Parathyroid adenoma (tissue), 2 donors: ENCODE data around the gene UBASH3A.
A peak's percentile ranks its signal among the peaks of the same experiment; 100 is the strongest.

Source experiments
- H2AFZ ChIP-seq: fragments of 300-600 bp; sonication (generic); one replicate; pipeline ENCODE4 v1.7.0; 2017; ENCODE audit warnings: antibody characterized with exemption, mild to moderate bottlenecking
- H3K27ac ChIP-seq: fragments of 300-600 bp; sonication (generic); one replicate; pipeline ENCODE4 v1.7.0; 2017
- H3K27me3 ChIP-seq: fragments of 300-600 bp; sonication (generic); one replicate; pipeline ENCODE4 v1.7.0; 2017; ENCODE audit warnings: low read length; ENCODE audit not compliant: control insufficient read depth, insufficient read depth
- H3K36me3 ChIP-seq: fragments of 300-600 bp; sonication (generic); one replicate; pipeline ENCODE4 v1.7.0; 2017; ENCODE audit warnings: low read length; ENCODE audit not compliant: control insufficient read depth, insufficient read depth
- H3K4me1 ChIP-seq: fragments of 300-600 bp; sonication (generic); one replicate; pipeline ENCODE4 v1.7.0; 2017; ENCODE audit warnings: control low read depth
- H3K4me2 ChIP-seq: fragments of 300-600 bp; sonication (generic); one replicate; pipeline ENCODE4 v1.7.0; 2017; ENCODE audit warnings: low read length
- H3K4me3 ChIP-seq: fragments of 300-600 bp; sonication (generic); one replicate; pipeline ENCODE4 v1.7.0; 2017; ENCODE audit warnings: low read depth, low read length
- H3K79me2 ChIP-seq: fragments of 300-600 bp; sonication (generic); one replicate; pipeline ENCODE4 v1.7.0; 2017; ENCODE audit warnings: control low read depth
- H3K9ac ChIP-seq: fragments of 300-600 bp; sonication (generic); one replicate; pipeline ENCODE4 v1.7.0; 2017; ENCODE audit warnings: mild to moderate bottlenecking
- H3K9me3 ChIP-seq: fragments of 300-600 bp; sonication (generic); one replicate; pipeline ENCODE4 v1.7.0; 2017; ENCODE audit warnings: low read length; ENCODE audit not compliant: control insufficient read depth
- CTCF ChIP-seq: fragments of 300-600 bp; sonication (generic); IDR thresholded peaks from one replicate; pipeline ENCODE4 v1.7.0; 2017; ENCODE audit warnings: antibody characterized with exemption, mild to moderate bottlenecking
- donor health status: primary hyperparathyroidism.

Gene UBASH3A

DNA sequence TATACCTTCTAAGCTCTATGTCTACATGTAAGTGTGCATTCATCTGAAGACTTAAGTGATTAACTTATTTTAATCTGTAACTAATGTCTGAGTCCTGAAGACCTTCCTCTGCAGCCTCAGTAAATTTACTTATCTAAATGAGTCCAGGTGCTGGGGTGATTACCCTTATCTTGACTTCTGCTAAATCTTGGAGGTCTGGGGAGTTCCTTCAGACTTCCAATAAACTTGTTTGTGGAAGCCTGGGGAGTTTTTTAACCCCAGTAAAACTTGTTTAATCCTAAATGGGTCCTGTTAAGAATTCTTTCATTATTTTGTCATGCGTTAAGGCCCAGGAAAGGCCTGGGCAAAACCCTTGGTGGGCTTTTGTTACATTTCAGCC, 55.4 kb downstream of the UBASH3A start:
- H3K36me3 ChIP-seq, result no peaks in the 10 kb centered on the region
- H3K9ac ChIP-seq, result no peak overlapping the region
- no peaks in the 10 kb centered on the region for H3K9me3 ChIP-seq
- H3K79me2 ChIP-seq, result no peaks in the 10 kb centered on the region
- no peak overlapping the region for H2AFZ ChIP-seq
- TF ChIP-seq CTCF, result no peak
- H3K27ac ChIP-seq, result no peak overlapping the region
- H3K4me2 ChIP-seq, result no peak overlapping the region
- no peaks in the 10 kb centered on the region for H3K27me3 ChIP-seq
- peaks cover 6% of the 10 kb centered on the region for H3K4me1 ChIP-seq
- H3K4me3 ChIP-seq, result no peak overlapping the region

DNA sequence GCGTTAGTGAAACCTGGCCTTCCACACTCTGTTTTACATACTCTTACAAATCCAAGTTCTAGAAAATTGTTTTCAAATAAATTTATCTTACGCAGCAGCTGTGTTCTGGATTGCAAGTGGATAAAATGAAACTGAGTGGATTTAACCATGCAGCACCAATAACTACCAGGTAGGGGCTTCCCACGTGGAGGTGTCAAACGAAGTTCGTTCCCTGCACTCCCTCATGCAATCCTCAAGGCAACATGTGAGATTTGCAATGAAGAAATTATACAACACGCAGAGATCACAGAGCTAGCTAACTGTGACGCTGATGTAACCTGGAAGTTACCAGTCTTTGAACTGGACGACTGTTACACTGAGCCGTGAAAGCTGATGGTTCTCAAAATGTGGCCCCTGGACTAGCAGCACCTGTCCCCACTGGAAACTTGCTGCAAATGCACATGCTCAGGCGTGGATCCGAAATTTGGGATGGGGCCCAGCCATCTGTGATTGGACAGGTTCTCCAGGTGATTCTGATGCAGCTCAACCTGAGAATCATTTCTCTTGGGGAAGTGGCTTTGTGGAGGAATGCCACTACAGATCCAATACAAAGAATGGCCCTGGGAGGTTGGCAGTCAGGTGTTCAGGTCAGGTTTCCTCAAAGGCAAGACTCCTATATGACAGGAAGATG, 56.0 kb downstream of the UBASH3A start:
- no peak for TF ChIP-seq CTCF
- Histone ChIP-seq H3K36me3 (no peaks in the 10 kb centered on the region), H3K4me2 (no peak overlapping the region), H3K9me3 (no peaks in the 10 kb centered on the region), H3K4me1 (peaks cover 4% of the 10 kb centered on the region), H3K9ac (no peak overlapping the region), H3K4me3 (no peak overlapping the region), H3K27me3 (no peaks in the 10 kb centered on the region), H3K27ac (no peak overlapping the region), H3K79me2 (no peaks in the 10 kb centered on the region), H2AFZ (no peak overlapping the region)

DNA sequence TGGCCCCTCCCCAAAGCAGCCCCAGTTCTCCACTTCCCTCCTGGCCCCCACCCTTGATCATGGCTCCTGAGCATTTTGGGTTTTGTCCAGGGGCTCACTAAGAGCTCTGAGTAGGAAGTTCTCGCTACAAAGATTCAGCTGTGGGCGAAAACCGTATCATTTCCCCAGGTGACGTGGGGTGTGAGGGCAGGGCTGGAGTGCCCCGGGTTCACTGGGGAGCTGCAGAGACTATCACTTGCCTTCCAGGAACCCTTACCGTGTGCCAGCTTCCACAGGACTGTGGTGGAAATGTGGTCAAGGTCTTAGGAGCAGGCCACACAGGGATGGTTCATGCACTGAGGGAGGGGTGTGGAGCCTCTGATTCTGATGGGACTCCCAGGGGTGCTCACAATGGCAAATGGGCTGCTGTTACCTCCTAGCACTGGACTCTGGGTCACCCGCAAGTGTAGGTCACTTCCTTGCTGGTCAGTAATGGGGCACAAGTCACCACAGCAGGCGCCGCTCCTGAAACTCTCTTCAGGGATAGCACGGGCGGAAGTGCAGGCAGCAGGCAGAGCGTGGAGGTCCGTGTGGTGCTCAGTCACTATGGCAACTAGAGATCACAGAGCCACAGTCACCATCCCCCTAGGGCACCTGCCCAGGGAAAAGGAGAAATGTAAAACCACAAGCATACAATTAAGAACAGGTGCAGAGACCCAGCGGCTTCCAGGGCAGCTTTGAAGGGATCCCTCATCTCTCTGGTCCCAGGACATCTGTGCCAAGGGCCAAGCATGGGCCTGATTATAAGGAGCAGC, 56.9 kb downstream of the UBASH3A start:
- no peak overlapping the region for H3K4me3 ChIP-seq
- peak overlapping the region; percentile 8 for H3K27ac ChIP-seq
- no peaks in the 10 kb centered on the region for H3K4me1 ChIP-seq
- no peak overlapping the region for H2AFZ ChIP-seq
- no peaks in the 10 kb centered on the region for H3K79me2 ChIP-seq
- H3K9ac ChIP-seq, result no peak overlapping the region
- H3K4me2 ChIP-seq, result no peak overlapping the region
- H3K9me3 ChIP-seq, result no peaks in the 10 kb centered on the region
- no peak for TF ChIP-seq CTCF
- H3K27me3 ChIP-seq, result no peaks in the 10 kb centered on the region
- H3K36me3 ChIP-seq, result no peaks in the 10 kb centered on the region

- no peak overlapping the region for H3K9ac ChIP-seq
- no peak for TF ChIP-seq CTCF
- no peaks in the 10 kb centered on the region for H3K27me3 ChIP-seq
- H3K4me3 ChIP-seq, result no peak overlapping the region
- no peaks in the 10 kb centered on the region for H3K79me2 ChIP-seq
- H3K4me1 ChIP-seq, result no peaks in the 10 kb centered on the region
- peak overlapping the region; percentile 8 for H3K27ac ChIP-seq
- H3K9me3 ChIP-seq, result no peaks in the 10 kb centered on the region
- no peak overlapping the region for H2AFZ ChIP-seq
- no peak overlapping the region for H3K4me2 ChIP-seq
- H3K36me3 ChIP-seq, result no peaks in the 10 kb centered on the region
These were observed 57.5 kb downstream of the UBASH3A start for GRCh38 chr21:42461185-42461520.
